Activated T-cell treated with anti-CD3 and anti-CD28 coated beads for 4 hours (primary cell): ENCODE measurements around the gene IL1RL2.

Experiments
- DNase-seq: peaks from one replicate; pipeline ENCODE4 v3.0.0-alpha.2; 2020

Gene IL1RL2

GRCh38 chr2:102240640-102241370, 54.0 kb downstream of the IL1RL2 start:
- peak; percentile 83 for DNase-seq

GRCh38 chr2:102241616-102242305, 54.9 kb downstream of the IL1RL2 start:
- DNase-seq: no peak

- no peak for DNase-seq
Measured at GRCh38 chr2:102245266-102246151, 58.7 kb downstream of the IL1RL2 start.

GRCh38 chr2:102250278-102250821, 63.5 kb downstream of the IL1RL2 start:
- no peak for DNase-seq

GRCh38 chr2:102251042-102251848, 64.4 kb downstream of the IL1RL2 start:
- peak; percentile 64 for DNase-seq

- DNase-seq: no peak
Measured at GRCh38 chr2:102251849-102252203, 65.0 kb downstream of the IL1RL2 start.

- no peak for DNase-seq
Measured at GRCh38 chr2:102252236-102252635, 65.4 kb downstream of the IL1RL2 start.

- no peak for DNase-seq
Measured at GRCh38 chr2:102253140-102253752, 66.4 kb downstream of the IL1RL2 start.

GRCh38 chr2:102253753-102254150, 66.9 kb downstream of the IL1RL2 start:
- DNase-seq: no peak

GRCh38 chr2:102256276-102256675, 69.5 kb downstream of the IL1RL2 start:
- DNase-seq: no peak

- no peak for DNase-seq
Measured at GRCh38 chr2:102256874-102257462, 70.1 kb downstream of the IL1RL2 start.

- DNase-seq: no peak
Measured at GRCh38 chr2:102258025-102258385, 71.2 kb downstream of the IL1RL2 start.

GRCh38 chr2:102258386-102259074, 71.7 kb downstream of the IL1RL2 start:
- DNase-seq: no peak

GRCh38 chr2:102261467-102262135, 74.8 kb downstream of the IL1RL2 start:
- no peak for DNase-seq

GRCh38 chr2:102262216-102263129, 75.7 kb downstream of the IL1RL2 start:
- no peak for DNase-seq

- no peak for DNase-seq
Measured at GRCh38 chr2:102264952-102265351, 78.1 kb downstream of the IL1RL2 start.

- no peak for DNase-seq
Measured at GRCh38 chr2:102266204-102266603, 79.4 kb downstream of the IL1RL2 start.

GRCh38 chr2:102267774-102268173, 81.0 kb downstream of the IL1RL2 start:
- no peak for DNase-seq

- no peak for DNase-seq
Measured at GRCh38 chr2:102268510-102269199, 81.8 kb downstream of the IL1RL2 start.
